ENCODE measurements around the gene ANO7.

The ANO7 gene

GRCh38 chr2:241239552-241240202 is 51.2 kb downstream of the ANO7 start:
- no peak for DNase-seq (ENCODE audit: low read depth, low spot score)
- in situ Hi-C loops (cut with HindIII; ENCODE audit: low sequenced_read_pairs) = no loop called here
- no peak overlapping the region for H3K4me3 ChIP-seq (ENCODE audit: low read depth, low read length)
- TF ChIP-seq CTCF (IDR thresholded peaks at IDR 0.05; ENCODE audit: low read depth, low read length) = no peak

- TF ChIP-seq CTCF (IDR thresholded peaks at IDR 0.05; ENCODE audit: low read depth, low read length) = no peak
- in situ Hi-C loops (cut with HindIII; ENCODE audit: low sequenced_read_pairs) = no loop called here
- no peak for DNase-seq (ENCODE audit: low read depth, low spot score)
- H3K4me3 ChIP-seq (ENCODE audit: low read depth, low read length) = no peak overlapping the region
These were observed 52.0 kb downstream of the ANO7 start for GRCh38 chr2:241240320-241241004.

GRCh38 chr2:241241669-241242068 is 53.2 kb downstream of the ANO7 start:
- no peak for TF ChIP-seq CTCF (IDR thresholded peaks at IDR 0.05; ENCODE audit: low read depth, low read length)
- no peak overlapping the region for H3K4me3 ChIP-seq (ENCODE audit: low read depth, low read length)
- in situ Hi-C loops (cut with HindIII; ENCODE audit: low sequenced_read_pairs) = no loop called here
- DNase-seq (ENCODE audit: low read depth, low spot score) = no peak

- no peak for TF ChIP-seq CTCF (IDR thresholded peaks at IDR 0.05; ENCODE audit: low read depth, low read length)
- no peak for DNase-seq (ENCODE audit: low read depth, low spot score)
- in situ Hi-C loops (cut with HindIII; ENCODE audit: low sequenced_read_pairs) = no loop called here
- H3K4me3 ChIP-seq (ENCODE audit: low read depth, low read length) = no peak overlapping the region
These were observed 53.8 kb downstream of the ANO7 start for GRCh38 chr2:241242306-241242705.

- in situ Hi-C loops (cut with HindIII; ENCODE audit: low sequenced_read_pairs) = no loop called here
- no peak for DNase-seq (ENCODE audit: low read depth, low spot score)
- no peak overlapping the region for H3K4me3 ChIP-seq (ENCODE audit: low read depth, low read length)
- no peak for TF ChIP-seq CTCF (IDR thresholded peaks at IDR 0.05; ENCODE audit: low read depth, low read length)
These were observed 55.9 kb downstream of the ANO7 start for GRCh38 chr2:241244368-241244767.

GRCh38 chr2:241248289-241248688 is 59.8 kb downstream of the ANO7 start:
- H3K4me3 ChIP-seq (ENCODE audit: low read depth, low read length) = no peak overlapping the region
- no peak for DNase-seq (ENCODE audit: low read depth, low spot score)
- no peak for TF ChIP-seq CTCF (IDR thresholded peaks at IDR 0.05; ENCODE audit: low read depth, low read length)
- in situ Hi-C loops (cut with HindIII; ENCODE audit: low sequenced_read_pairs) = no loop called here

Data from astrocyte of the spinal cord (primary cell).